ENCODE results near the gene CELF5. TPM values are rescaled to one million over a fixed set of nuclear protein-coding genes. Genes with fewer than 3 reads are reported as not detected.

CELF5 gene
- total and polyA plus RNA-seq, 9 of the 15 experiments (the other 6 are each of a cell fraction or from before 2014, with no cell fraction given), result 0.01 to 0.56 (median 0.22) TPM

DNA sequence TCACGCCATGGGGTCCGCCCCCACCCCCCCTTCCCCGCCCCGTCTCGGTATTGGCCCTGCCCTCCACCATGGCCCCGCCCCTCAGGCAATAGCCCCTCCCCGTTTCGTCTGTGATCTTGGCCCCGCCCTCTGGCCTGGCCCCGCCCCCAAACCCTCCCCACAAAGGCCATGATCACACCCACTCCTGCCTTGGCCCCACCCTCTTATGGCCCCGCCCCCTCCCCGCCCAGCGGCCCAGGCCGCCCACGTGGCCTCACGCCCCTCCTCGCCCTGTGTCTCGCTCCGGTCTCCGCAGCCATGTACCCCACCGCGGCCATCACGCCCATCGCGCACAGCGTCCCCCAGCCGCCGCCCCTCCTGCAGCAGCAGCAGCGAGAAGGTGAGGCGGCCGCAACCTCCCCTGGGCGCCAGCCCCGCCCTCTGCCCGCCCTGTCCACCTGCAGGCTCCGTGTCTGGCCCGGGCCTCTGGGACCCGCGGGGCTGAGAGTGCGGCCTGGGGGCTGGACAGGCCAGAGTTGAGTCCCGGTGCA is 61.3 kb downstream of the CELF5 start (continued):
- TF ChIP-seq SAFB2 (IDR thresholded peaks at IDR 0.05; ENCODE audit: borderline replicate concordance, low read depth, low read length, severe bottlenecking) (no peak), ZNF655 (CRISPR knock-in tag; IDR thresholded peaks at IDR 0.05) (no peak), POLR2AphosphoS5 (IDR thresholded peaks at IDR 0.05; ENCODE audit: control insufficient read depth, insufficient read depth, low read depth, low read length) (no peak), ZNF12 (CRISPR knock-in tag; IDR thresholded peaks at IDR 0.05) (no peak), HDAC1 (IDR thresholded peaks at IDR 0.05) (peak in 1 of 2 experiments; percentile 94; a peak in 2 of 4 replicates), ARHGAP35 (IDR thresholded peaks at IDR 0.05; ENCODE audit: partially characterized antibody) (no peak), EP400 (IDR thresholded peaks at IDR 0.05) (no peak), SIN3B (IDR thresholded peaks at IDR 0.05; ENCODE audit: low read depth) (no peak), MAFF (IDR thresholded peaks at IDR 0.05; ENCODE audit: low read length) (no peak), TCF7L2 (IDR thresholded peaks at IDR 0.05; ENCODE audit: low read depth, low read length) (no peak), ZKSCAN3 (CRISPR knock-in tag; IDR thresholded peaks at IDR 0.05) (no peak), TEAD2 (tag; IDR thresholded peaks at IDR 0.05) (no peak), ZNF23 (CRISPR knock-in tag; IDR thresholded peaks at IDR 0.05) (no peak), LEF1 (IDR thresholded peaks at IDR 0.05) (no peak), ZNF212 (CRISPR knock-in tag; IDR thresholded peaks at IDR 0.05) (no peak), ZNF586 (CRISPR knock-in tag; conservative IDR thresholded peaks at IDR 0.05) (no peak)
- TF ChIP-seq, protein P1, sequence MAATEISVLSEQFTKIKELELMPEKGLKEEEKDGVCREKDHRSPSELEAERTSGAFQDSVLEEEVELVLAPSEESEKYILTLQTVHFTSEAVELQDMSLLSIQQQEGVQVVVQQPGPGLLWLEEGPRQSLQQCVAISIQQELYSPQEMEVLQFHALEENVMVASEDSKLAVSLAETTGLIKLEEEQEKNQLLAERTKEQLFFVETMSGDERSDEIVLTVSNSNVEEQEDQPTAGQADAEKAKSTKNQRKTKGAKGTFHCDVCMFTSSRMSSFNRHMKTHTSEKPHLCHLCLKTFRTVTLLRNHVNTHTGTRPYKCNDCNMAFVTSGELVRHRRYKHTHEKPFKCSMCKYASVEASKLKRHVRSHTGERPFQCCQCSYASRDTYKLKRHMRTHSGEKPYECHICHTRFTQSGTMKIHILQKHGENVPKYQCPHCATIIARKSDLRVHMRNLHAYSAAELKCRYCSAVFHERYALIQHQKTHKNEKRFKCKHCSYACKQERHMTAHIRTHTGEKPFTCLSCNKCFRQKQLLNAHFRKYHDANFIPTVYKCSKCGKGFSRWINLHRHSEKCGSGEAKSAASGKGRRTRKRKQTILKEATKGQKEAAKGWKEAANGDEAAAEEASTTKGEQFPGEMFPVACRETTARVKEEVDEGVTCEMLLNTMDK (IDR thresholded peaks at IDR 0.05; ENCODE audit: borderline replicate concordance, insufficient read depth, low read depth, low read length, poor library complexity, severe bottlenecking), result no peak
- TF ChIP-seq, protein P2, sequence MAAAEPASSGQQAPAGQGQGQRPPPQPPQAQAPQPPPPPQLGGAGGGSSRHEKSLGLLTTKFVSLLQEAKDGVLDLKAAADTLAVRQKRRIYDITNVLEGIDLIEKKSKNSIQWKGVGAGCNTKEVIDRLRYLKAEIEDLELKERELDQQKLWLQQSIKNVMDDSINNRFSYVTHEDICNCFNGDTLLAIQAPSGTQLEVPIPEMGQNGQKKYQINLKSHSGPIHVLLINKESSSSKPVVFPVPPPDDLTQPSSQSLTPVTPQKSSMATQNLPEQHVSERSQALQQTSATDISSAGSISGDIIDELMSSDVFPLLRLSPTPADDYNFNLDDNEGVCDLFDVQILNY (CRISPR knock-in tag; IDR thresholded peaks at IDR 0.05), result no peak
- TF ChIP-seq, protein P3, sequence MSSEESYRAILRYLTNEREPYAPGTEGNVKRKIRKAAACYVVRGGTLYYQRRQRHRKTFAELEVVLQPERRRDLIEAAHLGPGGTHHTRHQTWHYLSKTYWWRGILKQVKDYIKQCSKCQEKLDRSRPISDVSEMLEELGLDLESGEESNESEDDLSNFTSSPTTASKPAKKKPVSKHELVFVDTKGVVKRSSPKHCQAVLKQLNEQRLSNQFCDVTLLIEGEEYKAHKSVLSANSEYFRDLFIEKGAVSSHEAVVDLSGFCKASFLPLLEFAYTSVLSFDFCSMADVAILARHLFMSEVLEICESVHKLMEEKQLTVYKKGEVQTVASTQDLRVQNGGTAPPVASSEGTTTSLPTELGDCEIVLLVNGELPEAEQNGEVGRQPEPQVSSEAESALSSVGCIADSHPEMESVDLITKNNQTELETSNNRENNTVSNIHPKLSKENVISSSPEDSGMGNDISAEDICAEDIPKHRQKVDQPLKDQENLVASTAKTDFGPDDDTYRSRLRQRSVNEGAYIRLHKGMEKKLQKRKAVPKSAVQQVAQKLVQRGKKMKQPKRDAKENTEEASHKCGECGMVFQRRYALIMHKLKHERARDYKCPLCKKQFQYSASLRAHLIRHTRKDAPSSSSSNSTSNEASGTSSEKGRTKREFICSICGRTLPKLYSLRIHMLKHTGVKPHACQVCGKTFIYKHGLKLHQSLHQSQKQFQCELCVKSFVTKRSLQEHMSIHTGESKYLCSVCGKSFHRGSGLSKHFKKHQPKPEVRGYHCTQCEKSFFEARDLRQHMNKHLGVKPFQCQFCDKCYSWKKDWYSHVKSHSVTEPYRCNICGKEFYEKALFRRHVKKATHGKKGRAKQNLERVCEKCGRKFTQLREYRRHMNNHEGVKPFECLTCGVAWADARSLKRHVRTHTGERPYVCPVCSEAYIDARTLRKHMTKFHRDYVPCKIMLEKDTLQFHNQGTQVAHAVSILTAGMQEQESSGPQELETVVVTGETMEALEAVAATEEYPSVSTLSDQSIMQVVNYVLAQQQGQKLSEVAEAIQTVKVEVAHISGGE (CRISPR knock-in tag; IDR thresholded peaks at IDR 0.05), result no peak
- TF ChIP-seq, protein P4, sequence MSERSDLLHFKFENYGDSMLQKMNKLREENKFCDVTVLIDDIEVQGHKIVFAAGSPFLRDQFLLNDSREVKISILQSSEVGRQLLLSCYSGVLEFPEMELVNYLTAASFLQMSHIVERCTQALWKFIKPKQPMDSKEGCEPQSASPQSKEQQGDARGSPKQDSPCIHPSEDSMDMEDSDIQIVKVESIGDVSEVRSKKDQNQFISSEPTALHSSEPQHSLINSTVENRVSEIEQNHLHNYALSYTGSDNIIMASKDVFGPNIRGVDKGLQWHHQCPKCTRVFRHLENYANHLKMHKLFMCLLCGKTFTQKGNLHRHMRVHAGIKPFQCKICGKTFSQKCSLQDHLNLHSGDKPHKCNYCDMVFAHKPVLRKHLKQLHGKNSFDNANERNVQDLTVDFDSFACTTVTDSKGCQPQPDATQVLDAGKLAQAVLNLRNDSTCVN (CRISPR knock-in tag; IDR thresholded peaks at IDR 0.05), result no peak

Measured in K562 (cell line).